ENCODE measurements around the gene SLC12A9. TPM values are rescaled to one million over a fixed set of nuclear protein-coding genes. Genes with fewer than 3 reads are reported as not detected.

SLC12A9 gene
- total and polyA plus RNA-seq, 2 experiments from 2014 or later: 10.3 to 39.9 TPM

GRCh38 chr7:100879685-100880261, 27.3 kb downstream of the SLC12A9 start (continued):
- TF ChIP-seq REST (IDR thresholded peaks at IDR 0.05; ENCODE audit: unreplicated experiment) (no peak), ETS1 (IDR thresholded peaks at IDR 0.05) (no peak), EZH2 (IDR thresholded peaks at IDR 0.05; ENCODE audit: low read depth, unreplicated experiment) (no peak), JUNB (IDR thresholded peaks at IDR 0.05; ENCODE audit: unreplicated experiment) (no peak)

GRCh38 chr7:100880645-100881044, 28.1 kb downstream of the SLC12A9 start:
- H3K4me1 ChIP-seq (ENCODE audit: insufficient read depth): peaks cover 8% of the 10 kb centered on the region
- H3K9me2 ChIP-seq (ENCODE audit: insufficient read depth): no peaks in the 10 kb centered on the region
- H4K20me1 ChIP-seq (replicated peaks; ENCODE audit: insufficient read depth): peaks cover 60% of the 10 kb centered on the region
- peaks cover 58% of the 10 kb centered on the region for H3K36me3 ChIP-seq (ENCODE audit: insufficient read depth)
- ATAC-seq: no peak
- peaks cover 36% of the 10 kb centered on the region for H3F3A ChIP-seq (replicated peaks; ENCODE audit: low read depth)
- no peaks in the 10 kb centered on the region; the same call in 2 of the 3 replicates for H3K9me3 Mint-ChIP-seq
- peaks cover 72% of the 10 kb centered on the region for H3K79me2 ChIP-seq (replicated peaks; ENCODE audit: insufficient read depth)
- no peak for TF ChIP-seq ZNF462 (CRISPR knock-in tag; IDR thresholded peaks at IDR 0.05)
- no peak overlapping the region for H3K4me2 ChIP-seq
- DNase-seq (ENCODE audit: low spot score): no peak
- no peaks in the 10 kb centered on the region for H3K27me3 ChIP-seq (ENCODE audit: insufficient read depth)
- H2AFZ ChIP-seq: no peak overlapping the region
- H3K4me3 Mint-ChIP-seq: no peak overlapping the region; the same call in 2 of the 3 replicates
- peak overlapping the region; percentile 27; the same call in 1 of the 2 replicates for H3K27ac Mint-ChIP-seq
- H3K4me1 Mint-ChIP-seq: peaks cover 36% of the 10 kb centered on the region
- H3K27me3 Mint-ChIP-seq (ENCODE audit: insufficient read depth, low read depth, poor library complexity): peaks cover 12% of the 10 kb centered on the region
- H3K36me3 Mint-ChIP-seq (ENCODE audit: low read depth): peaks cover 94% of the 10 kb centered on the region
- H3K4me3 ChIP-seq: no peak overlapping the region
- no peak overlapping the region for H3K27ac ChIP-seq (ENCODE audit: low read depth)

Measured in GM23338 (cell line).